ENCODE data around the gene WIF1. TPM values are rescaled to one million over a fixed set of nuclear protein-coding genes. Genes with fewer than 3 reads are reported as not detected.

WIF1 gene
- total RNA-seq, 2 experiments from 2014 or later = not detected

DNA sequence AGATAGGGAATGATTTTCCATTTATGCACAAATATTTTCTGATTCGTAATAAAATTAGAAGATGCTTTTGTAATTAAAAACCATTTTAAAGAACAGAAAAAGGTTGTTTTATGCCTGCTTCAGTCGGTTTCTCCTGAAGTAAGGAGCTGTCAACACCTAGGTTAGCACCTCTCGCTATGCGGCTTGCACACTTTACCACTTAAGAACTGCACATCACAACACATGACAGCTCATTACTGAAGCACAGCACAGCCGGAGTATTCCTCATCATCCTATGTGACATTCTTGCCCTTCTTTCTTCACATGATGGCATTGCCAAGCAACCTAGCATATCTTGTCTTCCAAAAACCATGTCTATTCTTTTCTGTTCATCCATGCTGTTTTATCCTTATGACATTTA, 5.4 kb upstream of the WIF1 start:
- POLR2A ChIA-PET = no interaction called here
- H3K4me2 ChIP-seq (ENCODE audit: low read length) = no peak overlapping the region
- no peaks in the 10 kb centered on the region for H3K9me3 ChIP-seq (ENCODE audit: low read length)
- no peak for DNase-seq (ENCODE audit: low spot score)
- BruUV-seq (replicated peaks) = no TSS peak
- no peaks in the 10 kb centered on the region for H3K9me2 ChIP-seq (ENCODE audit: insufficient read depth, low read length)
- H4K20me1 ChIP-seq (ENCODE audit: insufficient read depth, low read length) = no peaks in the 10 kb centered on the region
- H3K79me2 ChIP-seq (ENCODE audit: insufficient read depth, low read depth, low read length) = no peaks in the 10 kb centered on the region
- H2AFZ ChIP-seq (ENCODE audit: low read length) = no peak overlapping the region
- no peak overlapping the region for H3K27ac ChIP-seq (ENCODE audit: low read depth, low read length, poor library complexity, severe bottlenecking)
- H3K4me1 ChIP-seq (ENCODE audit: insufficient read depth, low read length, poor library complexity, severe bottlenecking) = no peaks in the 10 kb centered on the region
- no peak overlapping the region for H3K4me3 ChIP-seq (ENCODE audit: low read depth, low read length, poor library complexity, severe bottlenecking)
- no peaks in the 10 kb centered on the region for H3K36me3 ChIP-seq (ENCODE audit: insufficient read depth, low read length)
- CTCF ChIA-PET (ENCODE audit: unreplicated experiment) = no interaction called here
- TF ChIP-seq, protein P1, sequence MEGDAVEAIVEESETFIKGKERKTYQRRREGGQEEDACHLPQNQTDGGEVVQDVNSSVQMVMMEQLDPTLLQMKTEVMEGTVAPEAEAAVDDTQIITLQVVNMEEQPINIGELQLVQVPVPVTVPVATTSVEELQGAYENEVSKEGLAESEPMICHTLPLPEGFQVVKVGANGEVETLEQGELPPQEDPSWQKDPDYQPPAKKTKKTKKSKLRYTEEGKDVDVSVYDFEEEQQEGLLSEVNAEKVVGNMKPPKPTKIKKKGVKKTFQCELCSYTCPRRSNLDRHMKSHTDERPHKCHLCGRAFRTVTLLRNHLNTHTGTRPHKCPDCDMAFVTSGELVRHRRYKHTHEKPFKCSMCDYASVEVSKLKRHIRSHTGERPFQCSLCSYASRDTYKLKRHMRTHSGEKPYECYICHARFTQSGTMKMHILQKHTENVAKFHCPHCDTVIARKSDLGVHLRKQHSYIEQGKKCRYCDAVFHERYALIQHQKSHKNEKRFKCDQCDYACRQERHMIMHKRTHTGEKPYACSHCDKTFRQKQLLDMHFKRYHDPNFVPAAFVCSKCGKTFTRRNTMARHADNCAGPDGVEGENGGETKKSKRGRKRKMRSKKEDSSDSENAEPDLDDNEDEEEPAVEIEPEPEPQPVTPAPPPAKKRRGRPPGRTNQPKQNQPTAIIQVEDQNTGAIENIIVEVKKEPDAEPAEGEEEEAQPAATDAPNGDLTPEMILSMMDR (conservative IDR thresholded peaks at IDR 0.05; ENCODE audit: low read length) = no peak
- no peak for TF ChIP-seq EZH2phosphoT487 (IDR thresholded peaks at IDR 0.05; ENCODE audit: borderline replicate concordance, low read depth, low read length)
- intact Hi-C loops (cut with micrococcal nuclease; ENCODE audit: unreplicated experiment) = no loop called here

- ChIA-PET CTCF (ENCODE audit: unreplicated experiment) (no interaction called here), POLR2A (interaction anchor here (0.6 kb wide), 1 partner anchor 44 kb away, joined by 3 read pairs; the partner anchor contains the start of gene LEMD3)
- intact Hi-C loops (cut with micrococcal nuclease; ENCODE audit: unreplicated experiment) = no loop called here
These were observed 4.9 kb upstream of the WIF1 start for GRCh38 chr12:65125975-65126374.

GRCh38 chr12:65125247-65125646, 4.1 kb upstream of the WIF1 start:
- no TSS peak for BruUV-seq (replicated peaks)
- H3K9me2 ChIP-seq (ENCODE audit: insufficient read depth, low read length) = no peaks in the 10 kb centered on the region
- intact Hi-C loops (cut with micrococcal nuclease; ENCODE audit: unreplicated experiment) = no loop called here
- H3K9me3 ChIP-seq (ENCODE audit: low read length) = no peaks in the 10 kb centered on the region
- H3K27ac ChIP-seq (ENCODE audit: low read depth, low read length, poor library complexity, severe bottlenecking) = no peak overlapping the region
- H3K36me3 ChIP-seq (ENCODE audit: insufficient read depth, low read length) = no peaks in the 10 kb centered on the region
- DNase-seq (ENCODE audit: low spot score) = no peak
- no peaks in the 10 kb centered on the region for H3K79me2 ChIP-seq (ENCODE audit: insufficient read depth, low read depth, low read length)
- H4K20me1 ChIP-seq (ENCODE audit: insufficient read depth, low read length) = no peaks in the 10 kb centered on the region
- CTCF ChIA-PET (ENCODE audit: unreplicated experiment) = no interaction called here
- POLR2A ChIA-PET = no interaction called here
- no peak overlapping the region for H3K4me2 ChIP-seq (ENCODE audit: low read length)
- TF ChIP-seq EZH2phosphoT487 (IDR thresholded peaks at IDR 0.05; ENCODE audit: borderline replicate concordance, low read depth, low read length) = no peak
- H2AFZ ChIP-seq (ENCODE audit: low read length) = no peak overlapping the region
- no peak overlapping the region for H3K4me3 ChIP-seq (ENCODE audit: low read depth, low read length, poor library complexity, severe bottlenecking)
- no peaks in the 10 kb centered on the region for H3K4me1 ChIP-seq (ENCODE audit: insufficient read depth, low read length, poor library complexity, severe bottlenecking)

More at GRCh38 chr12:65125975-65126374, 4.9 kb upstream of the WIF1 start:
- Histone ChIP-seq H3K36me3 (ENCODE audit: insufficient read depth, low read length) (no peaks in the 10 kb centered on the region), H2AFZ (ENCODE audit: low read length) (no peak overlapping the region), H3K4me2 (ENCODE audit: low read length) (no peak overlapping the region), H4K20me1 (ENCODE audit: insufficient read depth, low read length) (no peaks in the 10 kb centered on the region), H3K4me3 (ENCODE audit: low read depth, low read length, poor library complexity, severe bottlenecking) (no peak overlapping the region), H3K79me2 (ENCODE audit: insufficient read depth, low read depth, low read length) (no peaks in the 10 kb centered on the region), H3K9me2 (ENCODE audit: insufficient read depth, low read length) (no peaks in the 10 kb centered on the region), H3K9me3 (ENCODE audit: low read length) (no peaks in the 10 kb centered on the region), H3K4me1 (ENCODE audit: insufficient read depth, low read length, poor library complexity, severe bottlenecking) (no peaks in the 10 kb centered on the region), H3K27ac (ENCODE audit: low read depth, low read length, poor library complexity, severe bottlenecking) (no peak overlapping the region)
- BruUV-seq (replicated peaks) = no TSS peak
- TF ChIP-seq, protein P1 (conservative IDR thresholded peaks at IDR 0.05; ENCODE audit: low read length) = no peak
- no peak for TF ChIP-seq EZH2phosphoT487 (IDR thresholded peaks at IDR 0.05; ENCODE audit: borderline replicate concordance, low read depth, low read length)
- no peak for DNase-seq (ENCODE audit: low spot score)
